GM12865 (cell line): ENCODE data around the gene ATP2A1.

Experiments
- DNase-seq: peaks from one replicate; pipeline ENCODE4 v3.0.0; 2010; ENCODE audit warnings: low read depth
- H3K4me3 ChIP-seq: 2 replicates; pipeline ENCODE4 v1.5.1; 2011; ENCODE audit warnings: mild to moderate bottlenecking, low read depth, low read length, control low read depth
- CTCF ChIP-seq: IDR thresholded peaks from 2 replicates; pipeline ENCODE4 v1.5.1; 2011; ENCODE audit warnings: low read length, control low read depth, low read depth, inconsistent platforms; ENCODE audit not compliant: insufficient read depth; ENCODE audit errors: missing control alignments

Gene ATP2A1

GRCh38 chr16:28836761-28837064, 41.6 kb upstream of the ATP2A1 start:
- DNase-seq: no peak
- TF ChIP-seq CTCF: no peak
- no peak overlapping the region for H3K4me3 ChIP-seq

- TF ChIP-seq CTCF: no peak
- DNase-seq: no peak
- no peak overlapping the region for H3K4me3 ChIP-seq
Observed at GRCh38 chr16:28837672-28838557, 40.4 kb upstream of the ATP2A1 start.

GRCh38 chr16:28838558-28838918, 39.8 kb upstream of the ATP2A1 start:
- no peak for DNase-seq
- H3K4me3 ChIP-seq: no peak overlapping the region
- TF ChIP-seq CTCF: no peak

- DNase-seq: no peak
- TF ChIP-seq CTCF: no peak
- no peak overlapping the region for H3K4me3 ChIP-seq
Observed at GRCh38 chr16:28839004-28839639, 39.2 kb upstream of the ATP2A1 start.

- DNase-seq: no peak
- H3K4me3 ChIP-seq: no peak overlapping the region
- no peak for TF ChIP-seq CTCF
Observed at GRCh38 chr16:28839899-28840298, 38.4 kb upstream of the ATP2A1 start.

- H3K4me3 ChIP-seq: no peak overlapping the region
- TF ChIP-seq CTCF: no peak
- no peak for DNase-seq
Observed at GRCh38 chr16:28842696-28843095, 35.6 kb upstream of the ATP2A1 start.
